ENCODE measurements around the gene PDE4D.
A peak's percentile ranks its signal among the peaks of the same experiment; 100 is the strongest.

PDE4D gene

DNA sequence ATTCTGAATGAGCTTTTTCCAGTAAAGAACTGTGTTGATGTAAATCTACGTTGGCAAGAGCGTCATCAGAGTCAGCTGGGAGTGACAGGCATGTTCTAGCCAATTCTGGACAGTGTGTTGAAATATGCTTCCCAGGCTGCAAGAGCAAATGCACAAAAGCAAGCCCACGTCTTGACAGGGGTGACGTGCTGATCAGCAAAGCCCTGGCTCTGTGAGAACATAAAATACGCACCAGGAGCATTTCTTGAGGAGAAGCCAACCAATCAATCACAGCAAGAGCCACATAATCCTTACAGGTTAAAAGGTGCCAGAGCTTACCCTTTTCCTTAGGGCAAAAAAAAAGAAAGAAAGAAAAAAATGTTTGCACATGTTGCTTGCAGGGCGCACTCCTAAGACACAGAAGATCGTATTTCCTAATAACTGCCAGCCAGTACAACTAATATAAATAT is 148.1 kb downstream of the PDE4D start:
- Histone ChIP-seq H3K9ac (ENCODE audit: low read length) (peak overlapping the region; percentile 85), H2BK5ac (ENCODE audit: low read depth, low read length, poor library complexity, severe bottlenecking) (no peak overlapping the region), H2BK120ac (ENCODE audit: low read depth, low read length) (no peak overlapping the region), H3K4me2 (ENCODE audit: low read length, poor library complexity, severe bottlenecking) (no peak overlapping the region), H3K4me3 (ENCODE audit: insufficient read depth in 1 of 2, low read depth in 1 of 2, low read length in 2 of 2) (peak overlapping the region in 1 of 2 experiments; percentile 58), H3K4me1 (ENCODE audit: control insufficient read depth, insufficient read depth, low read depth, low read length) (peaks cover 2% of the 10 kb centered on the region), H2BK15ac (ENCODE audit: low read depth, poor library complexity, severe bottlenecking) (no peak overlapping the region), H3K4ac (ENCODE audit: low read depth in 1 of 2, low read length in 2 of 2) (no peak overlapping the region), H3K36me3 (ENCODE audit: control insufficient read depth in 1 of 2, insufficient read depth in 2 of 2, low read depth in 1 of 2, low read length in 2 of 2) (no peaks in the 10 kb centered on the region), H3K79me1 (replicated peaks; ENCODE audit: low read length, poor library complexity, severe bottlenecking) (peaks cover 13% of the 10 kb centered on the region), H3K27me3 (ENCODE audit: control insufficient read depth in 1 of 2, insufficient read depth in 1 of 2, low read length in 2 of 2) (no peaks in the 10 kb centered on the region), H4K8ac (ENCODE audit: low read length) (no peak overlapping the region), H3K9me3 (ENCODE audit: control insufficient read depth, low read length) (no peaks in the 10 kb centered on the region), H4K91ac (ENCODE audit: low read length) (no peak overlapping the region), H3K18ac (ENCODE audit: low read depth in 1 of 2, low read length in 2 of 2) (no peak overlapping the region), H3K23ac (ENCODE audit: low read length in 2 of 2) (no peak overlapping the region), H2AFZ (ENCODE audit: low read depth, low read length) (no peak overlapping the region), H2BK12ac (ENCODE audit: low read length in 2 of 2) (no peak overlapping the region), H3K27ac (ENCODE audit: low read length, poor library complexity, severe bottlenecking) (no peak overlapping the region), H3K14ac (ENCODE audit: low read length in 2 of 2) (no peak overlapping the region), H2AK5ac (ENCODE audit: low read length, severe bottlenecking) (no peak overlapping the region)
- DNase-seq, result peak; percentile 83
- WGBS, result 81% methylated on average over 5 of the region's 7 CpGs

DNA sequence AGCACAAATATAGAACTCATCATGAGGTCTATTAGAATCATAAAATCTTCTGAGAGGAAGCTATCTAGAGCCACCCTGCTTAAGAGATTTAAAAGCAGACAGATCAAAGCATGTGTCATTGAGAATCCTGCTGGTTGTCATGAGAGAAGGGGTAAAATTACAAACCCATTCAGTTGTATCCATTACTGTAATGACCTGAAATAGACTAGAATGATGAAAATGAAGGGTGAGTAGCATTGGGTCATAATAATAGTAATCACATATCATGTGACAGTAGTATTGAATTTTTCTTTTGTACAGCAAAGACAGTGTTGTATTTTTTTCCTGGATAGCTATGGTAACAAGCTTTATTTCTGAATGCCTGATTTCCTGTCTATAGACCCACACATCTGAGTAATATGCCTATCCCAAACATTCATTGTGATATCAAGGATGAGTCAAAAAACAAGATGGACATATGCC is 149.0 kb downstream of the PDE4D start:
- Histone ChIP-seq H3K14ac (ENCODE audit: low read length in 2 of 2) (no peak overlapping the region), H3K4ac (ENCODE audit: low read depth in 1 of 2, low read length in 2 of 2) (no peak overlapping the region), H3K9me3 (ENCODE audit: control insufficient read depth, low read length) (no peaks in the 10 kb centered on the region)

DNA sequence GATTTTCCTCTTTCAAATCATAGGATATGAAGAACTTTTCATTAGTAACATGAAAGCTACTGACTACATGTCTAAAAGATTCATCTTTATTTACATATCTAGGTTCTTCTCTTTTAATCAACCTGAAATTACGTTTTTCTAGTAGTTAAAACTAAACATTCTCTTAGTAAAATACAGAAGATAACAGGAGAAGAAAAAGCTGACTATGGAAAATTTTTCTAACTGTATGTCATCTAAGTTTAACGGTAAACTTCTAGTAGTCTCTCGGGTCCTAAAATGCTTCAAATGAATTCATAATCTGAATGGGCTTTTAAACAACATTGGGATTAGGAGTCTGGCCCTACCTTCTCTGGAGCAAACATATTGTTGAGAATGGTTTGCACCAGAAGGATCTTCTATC is 151.9 kb downstream of the PDE4D start:
- Histone ChIP-seq H3K4me1 (ENCODE audit: control insufficient read depth, insufficient read depth, low read depth, low read length) (peaks cover 2% of the 10 kb centered on the region), H2BK5ac (ENCODE audit: low read depth, low read length, poor library complexity, severe bottlenecking) (no peak overlapping the region), H3K9ac (ENCODE audit: low read length) (no peak overlapping the region), H2AK5ac (ENCODE audit: low read length, severe bottlenecking) (no peak overlapping the region), H3K9me3 (ENCODE audit: control insufficient read depth, low read length) (no peaks in the 10 kb centered on the region), H3K4ac (ENCODE audit: low read depth in 1 of 2, low read length in 2 of 2) (no peak overlapping the region), H3K23ac (ENCODE audit: low read length in 2 of 2) (no peak overlapping the region), H3K79me1 (replicated peaks; ENCODE audit: low read length, poor library complexity, severe bottlenecking) (peaks cover 6% of the 10 kb centered on the region), H3K4me3 (ENCODE audit: insufficient read depth in 1 of 2, low read depth in 1 of 2, low read length in 2 of 2) (no peak overlapping the region), H4K8ac (ENCODE audit: low read length) (no peak overlapping the region), H2BK120ac (ENCODE audit: low read depth, low read length) (no peak overlapping the region), H3K27me3 (ENCODE audit: control insufficient read depth in 1 of 2, insufficient read depth in 1 of 2, low read length in 2 of 2) (no peaks in the 10 kb centered on the region), H3K36me3 (ENCODE audit: control insufficient read depth in 1 of 2, insufficient read depth in 2 of 2, low read depth in 1 of 2, low read length in 2 of 2) (no peaks in the 10 kb centered on the region), H3K14ac (ENCODE audit: low read length in 2 of 2) (no peak overlapping the region), H2AFZ (ENCODE audit: low read depth, low read length) (no peak overlapping the region), H3K4me2 (ENCODE audit: low read length, poor library complexity, severe bottlenecking) (no peak overlapping the region), H4K91ac (ENCODE audit: low read length) (no peak overlapping the region), H3K18ac (ENCODE audit: low read depth in 1 of 2, low read length in 2 of 2) (no peak overlapping the region), H2BK12ac (ENCODE audit: low read length in 2 of 2) (no peak overlapping the region), H3K27ac (ENCODE audit: low read length, poor library complexity, severe bottlenecking) (no peak overlapping the region), H2BK15ac (ENCODE audit: low read depth, poor library complexity, severe bottlenecking) (no peak overlapping the region)
- 95% methylated on average over 2 of the region's 3 CpGs for WGBS
- no peak for DNase-seq

More for the DNA sequence above, 149.0 kb downstream of the PDE4D start:
- Histone ChIP-seq H2AFZ (ENCODE audit: low read depth, low read length) (no peak overlapping the region), H3K4me3 (ENCODE audit: insufficient read depth in 1 of 2, low read depth in 1 of 2, low read length in 2 of 2) (no peak overlapping the region), H2AK5ac (ENCODE audit: low read length, severe bottlenecking) (no peak overlapping the region), H3K27ac (ENCODE audit: low read length, poor library complexity, severe bottlenecking) (no peak overlapping the region), H3K79me1 (replicated peaks; ENCODE audit: low read length, poor library complexity, severe bottlenecking) (peaks cover 13% of the 10 kb centered on the region), H3K4me1 (ENCODE audit: control insufficient read depth, insufficient read depth, low read depth, low read length) (peaks cover 2% of the 10 kb centered on the region), H2BK12ac (ENCODE audit: low read length in 2 of 2) (no peak overlapping the region), H4K91ac (ENCODE audit: low read length) (no peak overlapping the region), H2BK120ac (ENCODE audit: low read depth, low read length) (no peak overlapping the region), H3K18ac (ENCODE audit: low read depth in 1 of 2, low read length in 2 of 2) (no peak overlapping the region), H3K36me3 (ENCODE audit: control insufficient read depth in 1 of 2, insufficient read depth in 2 of 2, low read depth in 1 of 2, low read length in 2 of 2) (no peaks in the 10 kb centered on the region), H3K4me2 (ENCODE audit: low read length, poor library complexity, severe bottlenecking) (no peak overlapping the region), H3K9ac (ENCODE audit: low read length) (peak overlapping the region; percentile 85), H3K23ac (ENCODE audit: low read length in 2 of 2) (no peak overlapping the region), H4K8ac (ENCODE audit: low read length) (no peak overlapping the region), H2BK15ac (ENCODE audit: low read depth, poor library complexity, severe bottlenecking) (no peak overlapping the region), H3K27me3 (ENCODE audit: control insufficient read depth in 1 of 2, insufficient read depth in 1 of 2, low read length in 2 of 2) (no peaks in the 10 kb centered on the region), H2BK5ac (ENCODE audit: low read depth, low read length, poor library complexity, severe bottlenecking) (no peak overlapping the region)
- peak; percentile 49 for DNase-seq

DNA sequence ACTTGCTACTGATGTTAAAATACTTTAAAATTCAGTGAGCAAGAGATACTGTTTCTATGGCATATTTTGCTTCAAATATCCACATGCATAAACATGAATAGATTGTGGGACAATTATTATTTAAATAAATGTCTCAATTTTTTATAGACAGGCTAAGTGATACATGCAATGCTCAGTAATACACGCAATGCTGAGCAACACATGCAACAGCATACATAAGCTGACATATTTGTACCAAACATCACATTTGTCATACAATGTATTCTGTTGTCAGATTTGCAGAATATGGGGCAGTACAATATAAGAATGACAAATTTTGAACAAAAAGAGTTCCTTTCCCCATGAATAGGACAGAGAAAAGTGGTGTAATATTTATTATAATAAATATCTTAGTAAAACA is 155.5 kb downstream of the PDE4D start:
- no peak overlapping the region for H3K4ac ChIP-seq (ENCODE audit: low read depth in 1 of 2, low read length in 2 of 2)
- no peaks in the 10 kb centered on the region for H3K4me1 ChIP-seq (ENCODE audit: control insufficient read depth, insufficient read depth, low read depth, low read length)
- H2AFZ ChIP-seq (ENCODE audit: low read depth, low read length), result no peak overlapping the region
- H4K91ac ChIP-seq (ENCODE audit: low read length), result no peak overlapping the region
- H2AK5ac ChIP-seq (ENCODE audit: low read length, severe bottlenecking), result no peak overlapping the region
- H2BK5ac ChIP-seq (ENCODE audit: low read depth, low read length, poor library complexity, severe bottlenecking), result no peak overlapping the region
- no peak overlapping the region for H3K9ac ChIP-seq (ENCODE audit: low read length)
- no peaks in the 10 kb centered on the region for H3K27me3 ChIP-seq (ENCODE audit: control insufficient read depth in 1 of 2, insufficient read depth in 1 of 2, low read length in 2 of 2)
- H2BK120ac ChIP-seq (ENCODE audit: low read depth, low read length), result no peak overlapping the region
- no peak overlapping the region for H3K4me2 ChIP-seq (ENCODE audit: low read length, poor library complexity, severe bottlenecking)
- no peak overlapping the region for H3K4me3 ChIP-seq (ENCODE audit: insufficient read depth in 1 of 2, low read depth in 1 of 2, low read length in 2 of 2)
- H3K79me1 ChIP-seq (replicated peaks; ENCODE audit: low read length, poor library complexity, severe bottlenecking), result peaks cover 4% of the 10 kb centered on the region
- DNase-seq, result no peak
- H3K18ac ChIP-seq (ENCODE audit: low read depth in 1 of 2, low read length in 2 of 2), result no peak overlapping the region
- no peaks in the 10 kb centered on the region for H3K9me3 ChIP-seq (ENCODE audit: control insufficient read depth, low read length)
- no CpG with 5 or more reads among the region's 1 CpG for WGBS
- H4K8ac ChIP-seq (ENCODE audit: low read length), result no peak overlapping the region
- no peak overlapping the region for H3K27ac ChIP-seq (ENCODE audit: low read length, poor library complexity, severe bottlenecking)
- H2BK15ac ChIP-seq (ENCODE audit: low read depth, poor library complexity, severe bottlenecking), result no peak overlapping the region
- no peak overlapping the region for H2BK12ac ChIP-seq (ENCODE audit: low read length in 2 of 2)
- H3K36me3 ChIP-seq (ENCODE audit: control insufficient read depth in 1 of 2, insufficient read depth in 2 of 2, low read depth in 1 of 2, low read length in 2 of 2), result no peaks in the 10 kb centered on the region
- H3K23ac ChIP-seq (ENCODE audit: low read length in 2 of 2), result no peak overlapping the region
- no peak overlapping the region for H3K14ac ChIP-seq (ENCODE audit: low read length in 2 of 2)

Measured in mesenchymal stem cell (in vitro differentiated cells and primary cell).